ENCODE measurements around the gene SENP5.

GRCh38 chr3:196867507-196868296 lies at the start of gene SENP5:
- TF ChIP-seq POLR2A (IDR thresholded peaks at IDR 0.05) = peak; percentile 95
- TF ChIP-seq, protein P1, sequence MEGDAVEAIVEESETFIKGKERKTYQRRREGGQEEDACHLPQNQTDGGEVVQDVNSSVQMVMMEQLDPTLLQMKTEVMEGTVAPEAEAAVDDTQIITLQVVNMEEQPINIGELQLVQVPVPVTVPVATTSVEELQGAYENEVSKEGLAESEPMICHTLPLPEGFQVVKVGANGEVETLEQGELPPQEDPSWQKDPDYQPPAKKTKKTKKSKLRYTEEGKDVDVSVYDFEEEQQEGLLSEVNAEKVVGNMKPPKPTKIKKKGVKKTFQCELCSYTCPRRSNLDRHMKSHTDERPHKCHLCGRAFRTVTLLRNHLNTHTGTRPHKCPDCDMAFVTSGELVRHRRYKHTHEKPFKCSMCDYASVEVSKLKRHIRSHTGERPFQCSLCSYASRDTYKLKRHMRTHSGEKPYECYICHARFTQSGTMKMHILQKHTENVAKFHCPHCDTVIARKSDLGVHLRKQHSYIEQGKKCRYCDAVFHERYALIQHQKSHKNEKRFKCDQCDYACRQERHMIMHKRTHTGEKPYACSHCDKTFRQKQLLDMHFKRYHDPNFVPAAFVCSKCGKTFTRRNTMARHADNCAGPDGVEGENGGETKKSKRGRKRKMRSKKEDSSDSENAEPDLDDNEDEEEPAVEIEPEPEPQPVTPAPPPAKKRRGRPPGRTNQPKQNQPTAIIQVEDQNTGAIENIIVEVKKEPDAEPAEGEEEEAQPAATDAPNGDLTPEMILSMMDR (IDR thresholded peaks at IDR 0.05) = no peak

Data from right lobe of liver (tissue), 4 donors.